HG03457 (cell line): Measurements from ENCODE around the gene ARMC6.
"Not testable (repeated sequence)": the region's sequence is repeated elsewhere in the genome, so short reads cannot be mapped to it uniquely, and the experiment has no call there.

Experiments
- ATAC-seq: cut with Tn5 transposase; IDR thresholded peaks from one replicate; pipeline ENCODE4 v1.9.1; 2021; ENCODE audit warnings: moderate number of reproducible peaks; ENCODE audit not compliant: unreplicated experiment

The ARMC6 gene

GRCh38 chr19:19074196-19074882, 40.9 kb downstream of the ARMC6 start:
- no peak for ATAC-seq

- ATAC-seq = no peak
Measured at GRCh38 chr19:19075126-19075525, 41.7 kb downstream of the ARMC6 start.

GRCh38 chr19:19076476-19076875, 43.1 kb downstream of the ARMC6 start:
- no peak for ATAC-seq

GRCh38 chr19:19077103-19077502, 43.7 kb downstream of the ARMC6 start:
- no peak for ATAC-seq

- no peak for ATAC-seq
Measured at GRCh38 chr19:19078801-19079200, 45.4 kb downstream of the ARMC6 start.

- ATAC-seq = no peak
Measured at GRCh38 chr19:19079571-19079970, 46.2 kb downstream of the ARMC6 start.

- no peak for ATAC-seq
Measured at GRCh38 chr19:19081642-19082151, 48.3 kb downstream of the ARMC6 start.

- ATAC-seq = no peak
Measured at GRCh38 chr19:19083413-19084178, 50.2 kb downstream of the ARMC6 start.

- ATAC-seq = no peak
Measured at GRCh38 chr19:19087676-19088075, 54.3 kb downstream of the ARMC6 start.

- no peak for ATAC-seq
Measured at GRCh38 chr19:19094513-19094912, 61.1 kb downstream of the ARMC6 start.

GRCh38 chr19:19095691-19096090, 62.3 kb downstream of the ARMC6 start:
- ATAC-seq = no peak

GRCh38 chr19:19096641-19097627, 63.5 kb downstream of the ARMC6 start:
- no peak for ATAC-seq

GRCh38 chr19:19098084-19098702, 64.8 kb downstream of the ARMC6 start:
- ATAC-seq = no peak

GRCh38 chr19:19098703-19099632, 65.6 kb downstream of the ARMC6 start:
- no peak for ATAC-seq

GRCh38 chr19:19101540-19101939, 68.1 kb downstream of the ARMC6 start:
- no peak for ATAC-seq

- ATAC-seq = not testable (repeated sequence)
Measured at GRCh38 chr19:19102566-19102965, 69.2 kb downstream of the ARMC6 start.

- no peak for ATAC-seq
Measured at GRCh38 chr19:19103167-19103566, 69.8 kb downstream of the ARMC6 start.

- no peak for ATAC-seq
Measured at GRCh38 chr19:19105365-19106055, 72.1 kb downstream of the ARMC6 start.

- ATAC-seq = no peak
Measured at GRCh38 chr19:19106056-19106551, 72.7 kb downstream of the ARMC6 start.
